ENCODE data around the gene CTNNBIP1. TPM values are rescaled to one million over a fixed set of nuclear protein-coding genes. Genes with fewer than 3 reads are reported as not detected.

Gene CTNNBIP1
- total RNA-seq, 1 experiment from 2014 or later, result 31.3 TPM

- Histone ChIP-seq H3K79me2 (ENCODE audit: insufficient read depth, low read length) (peaks cover 17% of the 10 kb centered on the region), H3K36me3 (ENCODE audit: control insufficient read depth in 1 of 2, insufficient read depth in 2 of 2, low read length in 2 of 2) (no peaks in the 10 kb centered on the region), H3K4me2 (ENCODE audit: low read length) (no peak overlapping the region), H3K4me1 (ENCODE audit: control insufficient read depth in 1 of 2, insufficient read depth in 2 of 2, low read length in 2 of 2) (peaks cover 21 to 37% of the 10 kb centered on the region in 2 experiments), H4K20me1 (ENCODE audit: insufficient read depth) (peaks cover 9% of the 10 kb centered on the region; the same call in 1 of the 2 replicates), H3K27ac (ENCODE audit: low read depth, low read length) (no peak overlapping the region), H3K9me2 (ENCODE audit: insufficient read depth) (no peaks in the 10 kb centered on the region), H3K4me3 (replicated peaks in 1 of 2; ENCODE audit: low read depth in 1 of 2, low read length in 2 of 2) (no peak overlapping the region), H3K9ac (ENCODE audit: low read length) (no peak overlapping the region), H3K9me3 (ENCODE audit: control insufficient read depth in 1 of 2, insufficient read depth in 1 of 2, low read depth in 1 of 2, low read length in 2 of 2) (no peaks in the 10 kb centered on the region), H3K27me3 (ENCODE audit: insufficient read depth, low read length) (no peaks in the 10 kb centered on the region), H2AFZ (ENCODE audit: low read depth, low read length, poor library complexity, severe bottlenecking) (no peak overlapping the region)
- ATAC-seq (no peak), DNase-seq (ENCODE audit: low read depth, low spot score) (no peak)
- no TSS peak for BruUV-seq (replicated peaks)
- ChIA-PET CTCF (interaction anchor here (1.3 kb wide), 1 partner anchor 42 kb away, joined by 3 read pairs; no protein-coding TSS in a partner anchor), RAD21 (ENCODE audit: low non-redundant PET in 1 of 2, low total read pairs in 2 of 2, uncharacterized antibody in 2 of 2, unreplicated experiment in 2 of 2) (no interaction called here), POLR2A (no interaction called here)
- intact Hi-C loops (cut with micrococcal nuclease), result loop anchor here (5.0 kb wide), 1 partner anchor 41 kb away; no protein-coding TSS in a partner anchor
- no peak for TF ChIP-seq RAD21 (IDR thresholded peaks at IDR 0.05; ENCODE audit: low read depth)
These were observed 83.5 kb downstream of the CTNNBIP1 start for GRCh38 chr1:9826616-9827015.

DNA sequence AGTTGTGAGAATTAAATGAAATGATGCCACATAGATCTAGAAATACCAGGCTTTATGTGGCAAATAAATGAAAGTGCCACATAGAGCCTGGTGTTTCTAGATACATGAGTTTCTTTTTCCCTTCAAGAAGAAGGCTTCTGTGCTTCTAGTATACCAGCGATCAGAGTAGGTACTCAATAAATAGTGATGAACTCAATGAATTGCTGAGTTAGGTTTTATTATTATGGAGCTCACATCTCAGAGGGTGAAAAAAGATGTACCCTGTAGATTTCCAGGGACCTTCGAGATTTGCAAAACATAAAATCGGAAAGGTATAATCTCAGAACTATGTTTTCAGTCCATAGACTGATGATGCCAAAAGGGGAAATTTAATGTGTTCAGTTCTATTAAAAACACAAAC is 84.0 kb downstream of the CTNNBIP1 start:
- Histone ChIP-seq H3K27ac (ENCODE audit: low read depth, low read length) (peak overlapping the region; percentile 51), H3K79me2 (ENCODE audit: insufficient read depth, low read length) (peaks cover 22% of the 10 kb centered on the region), H3K9me3 (ENCODE audit: control insufficient read depth in 1 of 2, insufficient read depth in 1 of 2, low read depth in 1 of 2, low read length in 2 of 2) (no peaks in the 10 kb centered on the region), H3K9ac (ENCODE audit: low read length) (peak overlapping the region; percentile 22; the same call in 1 of the 2 replicates), H4K20me1 (ENCODE audit: insufficient read depth) (peaks cover 9% of the 10 kb centered on the region; the same call in 1 of the 2 replicates), H3K4me2 (ENCODE audit: low read length) (peak overlapping the region; percentile 77), H3K36me3 (ENCODE audit: control insufficient read depth in 1 of 2, insufficient read depth in 2 of 2, low read length in 2 of 2) (no peaks in the 10 kb centered on the region), H3K27me3 (ENCODE audit: insufficient read depth, low read length) (no peaks in the 10 kb centered on the region), H3K9me2 (ENCODE audit: insufficient read depth) (no peaks in the 10 kb centered on the region), H3K4me3 (replicated peaks in 1 of 2; ENCODE audit: low read depth in 1 of 2, low read length in 2 of 2) (no peak overlapping the region), H3K4me1 (ENCODE audit: control insufficient read depth in 1 of 2, insufficient read depth in 2 of 2, low read length in 2 of 2) (peaks cover 21 to 38% of the 10 kb centered on the region in 2 experiments), H2AFZ (ENCODE audit: low read depth, low read length, poor library complexity, severe bottlenecking) (peak overlapping the region; percentile 63)
- ChIA-PET POLR2A (no interaction called here), RAD21 (ENCODE audit: low non-redundant PET in 1 of 2, low total read pairs in 2 of 2, uncharacterized antibody in 2 of 2, unreplicated experiment in 2 of 2) (no interaction called here), CTCF (interaction anchor here (1.3 kb wide), 1 partner anchor 41 kb away, joined by 3 read pairs; no protein-coding TSS in a partner anchor)
- intact Hi-C loops (cut with micrococcal nuclease), result loop anchor here (5.0 kb wide), 1 partner anchor 41 kb away; no protein-coding TSS in a partner anchor
- no peak for DNase-seq (ENCODE audit: low read depth, low spot score)
- BruUV-seq (replicated peaks), result no TSS peak
- ATAC-seq, result no peak
- TF ChIP-seq YY1 (IDR thresholded peaks at IDR 0.05; ENCODE audit: extremely low read depth, insufficient replicate concordance, low read depth, low read length) (no peak), ZBTB33 (IDR thresholded peaks at IDR 0.05; ENCODE audit: extremely low read depth, insufficient replicate concordance, low read length) (no peak), ZNF274 (IDR thresholded peaks at IDR 0.05; ENCODE audit: low read depth, low read length) (no peak), EZH2 (IDR thresholded peaks at IDR 0.05) (no peak), POLR2AphosphoS5 (IDR thresholded peaks at IDR 0.05; ENCODE audit: low read depth, low read length) (no peak), CBX3 (IDR thresholded peaks at IDR 0.05; ENCODE audit: low read depth) (no peak), CEBPB (IDR thresholded peaks at IDR 0.05; ENCODE audit: low read depth) (no peak), REST (IDR thresholded peaks at IDR 0.05; ENCODE audit: low read depth) (no peak)
- TF ChIP-seq, protein P1, sequence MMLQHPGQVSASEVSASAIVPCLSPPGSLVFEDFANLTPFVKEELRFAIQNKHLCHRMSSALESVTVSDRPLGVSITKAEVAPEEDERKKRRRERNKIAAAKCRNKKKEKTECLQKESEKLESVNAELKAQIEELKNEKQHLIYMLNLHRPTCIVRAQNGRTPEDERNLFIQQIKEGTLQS (IDR thresholded peaks at IDR 0.05), result no peak
- TF ChIP-seq, protein P2, sequence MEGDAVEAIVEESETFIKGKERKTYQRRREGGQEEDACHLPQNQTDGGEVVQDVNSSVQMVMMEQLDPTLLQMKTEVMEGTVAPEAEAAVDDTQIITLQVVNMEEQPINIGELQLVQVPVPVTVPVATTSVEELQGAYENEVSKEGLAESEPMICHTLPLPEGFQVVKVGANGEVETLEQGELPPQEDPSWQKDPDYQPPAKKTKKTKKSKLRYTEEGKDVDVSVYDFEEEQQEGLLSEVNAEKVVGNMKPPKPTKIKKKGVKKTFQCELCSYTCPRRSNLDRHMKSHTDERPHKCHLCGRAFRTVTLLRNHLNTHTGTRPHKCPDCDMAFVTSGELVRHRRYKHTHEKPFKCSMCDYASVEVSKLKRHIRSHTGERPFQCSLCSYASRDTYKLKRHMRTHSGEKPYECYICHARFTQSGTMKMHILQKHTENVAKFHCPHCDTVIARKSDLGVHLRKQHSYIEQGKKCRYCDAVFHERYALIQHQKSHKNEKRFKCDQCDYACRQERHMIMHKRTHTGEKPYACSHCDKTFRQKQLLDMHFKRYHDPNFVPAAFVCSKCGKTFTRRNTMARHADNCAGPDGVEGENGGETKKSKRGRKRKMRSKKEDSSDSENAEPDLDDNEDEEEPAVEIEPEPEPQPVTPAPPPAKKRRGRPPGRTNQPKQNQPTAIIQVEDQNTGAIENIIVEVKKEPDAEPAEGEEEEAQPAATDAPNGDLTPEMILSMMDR (IDR thresholded peaks at IDR 0.05 in 2 of 3, conservative IDR thresholded peaks at IDR 0.05 in 1 of 3; ENCODE audit: borderline replicate concordance in 1 of 3, insufficient read depth in 1 of 3, low read depth in 2 of 3, low read length in 2 of 3), result no peak

All from HCT116 (cell line).